OCI-LY7 (cell line): ENCODE measurements around the gene ARHGAP26.

Experiments used
- CTCF ChIP-seq: fragments of 200-600 bp; sonication (generic); conservative IDR thresholded peaks from 2 replicates; pipeline ENCODE4 v1.5.1; 2014; ENCODE audit warnings: mild to moderate bottlenecking, antibody characterized with exemption, low read length, moderate library complexity, mixed read lengths
- EZH2phosphoT487 ChIP-seq: fragments of 200-600 bp; sonication (generic); IDR thresholded peaks from 2 replicates; pipeline ENCODE4 v1.6.1; 2018; ENCODE audit warnings: low read depth, borderline replicate concordance, mild to moderate bottlenecking, mixed run types, antibody characterized with exemption, low read length, moderate library complexity, mixed read lengths

GRCh38 chr5:143101725-143102386 lies 331.7 kb downstream of the ARHGAP26 start:
- TF ChIP-seq CTCF: no peak
- TF ChIP-seq EZH2phosphoT487: no peak
